CD4-positive, alpha-beta T cell treated with Interleukin-1 beta for 1 hour (primary cell): ENCODE data around the gene POFUT2.
"Not testable (repeated sequence)": the region's sequence is repeated elsewhere in the genome, so short reads cannot be mapped to it uniquely, and the experiment has no call there.

Experiments
- DNase-seq, 2 donors: peaks; one replicate each; pipeline ENCODE4 v3.0.0-alpha.2; 2020 to 2022

POFUT2 gene

DNA sequence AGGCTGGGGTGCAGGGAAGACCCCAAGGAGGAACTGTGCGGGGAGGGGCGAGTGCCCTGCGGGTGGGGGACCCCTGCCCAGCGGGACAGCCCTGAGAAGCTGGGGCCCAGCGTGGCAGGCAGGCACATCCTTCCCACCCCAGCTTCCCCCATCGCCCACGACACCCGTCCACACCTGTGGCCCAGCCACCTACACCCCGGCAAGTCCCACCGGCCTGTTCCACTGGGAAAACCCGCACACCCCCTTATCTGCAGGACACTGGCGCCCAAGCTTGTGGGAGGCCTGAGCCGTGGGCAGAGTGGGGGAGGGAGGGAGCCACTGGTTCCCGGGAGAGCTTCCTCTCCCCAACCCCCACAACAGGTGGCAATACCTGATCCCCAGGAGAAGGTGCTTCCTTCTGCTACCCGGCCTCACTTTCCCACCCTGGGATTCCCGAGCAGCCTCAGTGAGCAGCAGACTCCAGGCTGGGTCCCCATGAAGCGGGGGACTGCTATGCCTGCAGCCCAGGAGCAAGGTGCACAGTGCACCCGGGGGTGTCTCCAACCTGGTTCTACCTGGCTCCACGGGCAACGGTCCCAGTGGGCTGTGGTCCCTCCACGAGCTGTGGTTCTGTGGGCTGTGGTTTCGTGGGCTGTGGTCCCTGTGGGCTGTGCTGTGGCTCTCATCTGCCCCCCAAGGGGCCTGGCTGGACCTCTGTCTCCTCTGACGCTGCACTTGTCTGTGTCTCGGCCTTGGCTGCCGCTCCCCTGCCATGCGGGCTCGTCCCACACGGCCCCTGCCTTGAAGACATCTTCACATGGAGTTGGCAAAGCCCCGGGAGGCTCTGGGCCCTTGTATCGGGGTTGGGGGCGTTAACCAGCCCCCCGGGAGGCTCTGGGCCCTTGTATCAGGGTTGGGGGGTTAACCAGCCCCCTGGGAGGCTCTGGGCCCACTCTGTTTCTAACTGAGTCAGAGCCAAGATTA, 37.8 kb upstream of the POFUT2 start:
- no peak for DNase-seq

DNA sequence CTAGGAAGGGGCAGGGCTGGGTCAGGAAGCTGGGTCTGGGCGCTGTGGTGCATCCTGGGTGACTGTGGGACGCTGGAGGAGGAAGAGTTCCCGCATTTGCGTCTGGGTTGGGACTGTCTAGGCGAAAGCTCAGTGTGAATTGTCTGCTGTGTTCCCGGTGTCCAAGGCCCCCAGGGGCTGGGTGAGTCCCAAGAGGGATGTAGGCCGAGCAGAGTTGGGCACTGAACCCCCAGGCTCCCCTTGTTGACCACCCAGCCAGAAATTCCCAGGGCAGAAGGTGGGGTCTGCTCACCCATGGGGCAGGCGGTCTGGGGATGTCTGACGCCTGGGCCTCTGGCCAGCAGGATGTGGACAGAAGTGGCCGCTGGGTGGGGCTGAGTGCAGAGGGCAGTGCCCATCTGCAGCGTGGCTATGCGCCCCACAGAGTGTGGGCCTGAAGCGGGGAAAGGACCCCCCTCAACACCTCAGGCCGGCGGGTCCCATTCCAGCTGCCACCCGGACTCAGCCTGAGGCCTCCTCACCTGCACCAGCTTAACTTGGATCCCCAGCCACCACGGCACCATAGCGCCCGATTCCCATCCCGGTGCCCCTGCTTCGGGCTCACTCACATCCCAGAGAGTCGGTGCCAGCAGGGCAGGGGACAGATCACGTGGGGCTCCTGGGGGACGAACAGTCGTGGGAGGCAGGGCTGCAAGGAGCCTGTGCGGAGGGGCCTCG, 37.0 kb upstream of the POFUT2 start:
- no peak for DNase-seq

DNA sequence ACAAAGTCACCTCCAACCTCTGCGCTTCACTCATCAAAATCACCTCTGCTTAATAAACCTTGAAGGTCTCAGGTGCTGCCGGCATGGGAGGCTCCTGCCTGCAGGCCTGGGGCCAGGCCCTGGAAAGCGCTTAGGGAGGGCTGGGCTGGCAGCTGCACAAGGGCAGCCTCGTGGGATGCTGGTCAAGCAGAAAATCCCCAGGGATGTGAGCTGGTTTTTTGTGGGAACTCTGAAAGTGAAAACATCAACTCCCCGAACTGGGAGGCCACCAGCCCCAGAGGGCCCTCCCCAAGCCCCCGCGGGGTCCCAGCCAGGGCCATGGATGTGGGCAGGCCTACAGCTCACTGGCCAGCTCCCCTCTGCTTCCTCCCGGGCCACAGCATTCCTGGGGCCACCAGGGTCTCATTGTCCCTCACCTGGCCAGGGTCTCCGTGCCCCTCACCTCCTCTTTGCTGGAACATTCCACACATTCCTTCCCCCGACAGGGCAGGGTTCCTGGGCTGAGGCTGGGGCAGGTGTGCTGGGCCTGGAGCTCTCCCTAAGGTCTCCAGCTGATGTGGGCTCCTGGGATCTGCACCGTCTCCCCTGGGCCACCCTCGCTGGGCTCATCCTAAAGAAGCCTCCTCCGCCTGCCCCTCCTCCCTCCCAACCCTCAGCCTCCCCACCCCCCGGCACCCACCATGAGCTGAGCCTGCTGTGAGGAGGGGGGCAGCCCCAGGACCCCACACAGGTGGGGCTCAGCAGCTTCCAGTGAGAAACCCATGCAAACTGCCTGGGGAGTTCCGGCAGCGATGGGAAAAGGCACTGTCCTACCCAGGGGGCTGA, 36.0 kb upstream of the POFUT2 start:
- no peak for DNase-seq

DNA sequence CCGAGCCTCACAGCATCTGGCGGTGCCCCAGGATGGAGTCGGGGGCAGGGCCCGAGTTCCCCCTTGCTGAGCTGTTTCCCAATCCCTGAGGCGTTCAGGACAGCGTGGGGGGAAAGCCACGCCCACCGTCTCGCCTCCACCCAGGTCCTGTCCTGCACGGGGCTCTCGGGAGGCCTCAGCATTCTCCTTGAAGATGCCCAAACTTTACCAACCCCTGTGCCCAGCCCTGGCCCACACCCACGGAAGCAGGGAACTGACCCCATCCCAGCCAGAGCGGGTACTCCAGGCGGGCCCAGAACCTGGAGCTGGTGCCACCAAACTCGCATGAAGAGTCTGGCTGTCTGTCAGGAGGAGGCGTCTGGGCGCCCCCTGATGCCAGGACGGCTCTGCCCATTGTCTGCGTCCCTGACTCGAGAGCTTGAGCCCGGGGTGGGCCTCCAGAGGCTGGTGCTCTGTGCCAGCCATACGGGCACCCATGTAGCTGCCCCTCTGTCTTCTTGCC, 35.3 kb upstream of the POFUT2 start:
- DNase-seq: no peak

DNA sequence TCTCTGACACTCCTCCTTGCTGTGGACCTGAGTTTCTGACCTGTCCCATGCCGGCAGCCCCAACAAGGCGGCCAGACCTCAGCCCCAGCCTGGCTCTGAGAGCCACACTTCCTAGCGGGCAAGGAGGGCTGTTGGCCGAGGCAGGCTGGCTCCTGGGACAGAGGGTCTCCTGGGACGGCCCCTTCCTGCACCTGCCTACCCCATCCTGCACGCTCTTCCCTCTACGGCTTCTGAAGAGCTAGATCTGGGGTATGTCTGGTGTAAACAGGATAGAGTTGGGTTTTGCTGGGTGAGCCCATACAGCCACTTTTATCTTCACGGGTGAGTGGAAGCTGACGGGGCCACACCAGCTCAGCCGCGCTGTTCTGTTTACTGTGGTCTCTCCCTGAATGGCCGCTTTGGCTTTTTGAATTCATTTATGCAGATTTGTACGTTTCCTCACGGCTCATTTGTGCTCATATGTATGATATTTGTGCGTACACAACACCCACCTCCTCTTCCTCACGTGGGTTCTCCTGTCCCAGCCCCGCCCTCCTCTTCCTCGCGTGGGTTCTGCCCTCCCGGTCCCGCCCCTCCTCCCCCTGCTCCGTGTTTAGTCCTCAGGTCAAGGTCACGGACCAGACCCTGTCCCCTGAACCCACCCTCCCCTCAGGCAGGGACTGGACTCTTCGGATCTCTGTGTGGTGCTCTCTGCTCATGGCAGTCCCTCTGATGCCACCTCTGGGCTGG, 34.7 kb upstream of the POFUT2 start:
- DNase-seq: peak in 1 of 2 donors; percentile 8

DNA sequence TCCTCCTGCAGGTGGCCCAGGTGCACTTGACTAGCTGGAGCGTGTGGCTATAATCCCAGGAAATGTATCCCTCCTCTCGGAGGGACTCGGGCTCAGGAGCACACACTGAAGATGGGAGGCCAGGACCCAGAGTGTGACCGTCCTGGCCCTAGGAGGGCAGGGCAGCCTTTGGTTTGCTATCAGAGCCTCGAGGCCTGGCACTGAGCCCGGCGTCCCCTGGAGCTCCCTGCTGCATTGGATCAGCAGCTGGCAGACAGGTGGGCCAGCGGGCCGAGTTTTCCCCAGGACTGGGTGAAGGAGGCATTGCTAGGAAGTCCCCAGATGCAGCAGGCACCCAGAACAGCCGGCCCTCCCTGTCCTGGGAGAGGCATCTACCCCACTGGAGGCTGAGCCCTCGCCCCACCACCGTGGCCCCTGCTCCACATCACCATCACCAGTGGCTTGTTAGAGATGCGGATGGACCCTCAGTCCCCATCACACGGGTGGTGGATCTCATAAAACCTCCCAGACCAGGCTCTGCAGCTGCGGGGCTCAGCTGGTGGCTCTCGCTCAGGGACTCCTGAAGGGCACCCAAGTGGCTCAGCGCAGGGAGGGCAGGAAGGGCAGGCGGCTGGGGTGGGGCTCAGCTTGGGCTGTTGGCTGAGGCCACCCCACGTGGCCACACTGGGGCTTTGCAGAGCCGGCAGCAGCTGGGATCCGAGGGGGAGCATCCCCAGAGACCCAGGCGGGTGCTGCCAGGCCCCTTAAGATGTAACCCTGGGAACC, 32.7 kb upstream of the POFUT2 start:
- no peak for DNase-seq

DNA sequence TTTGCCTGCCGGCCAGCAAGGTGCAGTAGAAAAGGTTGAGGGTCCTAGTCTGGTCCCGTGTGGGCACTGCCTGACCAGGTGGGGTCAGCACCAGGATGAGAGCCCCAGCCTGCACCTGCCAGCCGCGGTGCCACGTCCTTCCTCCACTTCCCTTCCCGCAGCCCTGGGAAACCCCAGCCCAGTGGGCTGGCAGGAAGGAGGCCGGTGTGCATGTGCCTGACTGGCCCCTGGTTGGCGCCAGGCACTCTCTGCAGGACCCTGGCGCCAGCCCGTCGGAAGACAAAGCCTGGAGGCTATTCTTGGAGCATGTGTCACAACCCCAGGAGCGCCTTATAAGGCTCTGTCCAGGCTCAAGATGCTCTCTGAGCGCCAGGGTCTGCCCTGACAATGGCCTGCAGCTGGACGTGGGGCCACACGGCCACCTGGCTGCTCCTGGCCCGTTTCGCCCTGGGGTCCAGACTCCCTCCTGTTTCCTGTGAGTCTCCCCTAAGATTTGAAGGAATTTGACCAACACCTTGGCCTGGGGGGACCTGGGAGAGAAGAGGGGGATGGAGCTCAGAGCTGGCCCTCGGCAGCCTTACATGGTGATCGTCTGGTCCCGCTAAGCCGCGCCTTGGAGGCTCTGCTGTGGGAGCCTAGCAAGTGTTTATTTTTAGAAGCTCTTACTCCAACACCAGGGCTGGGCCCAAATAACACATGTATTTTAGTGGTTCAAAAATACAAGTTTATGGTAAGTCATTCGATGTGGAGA, 31.9 kb upstream of the POFUT2 start:
- no peak for DNase-seq

DNA sequence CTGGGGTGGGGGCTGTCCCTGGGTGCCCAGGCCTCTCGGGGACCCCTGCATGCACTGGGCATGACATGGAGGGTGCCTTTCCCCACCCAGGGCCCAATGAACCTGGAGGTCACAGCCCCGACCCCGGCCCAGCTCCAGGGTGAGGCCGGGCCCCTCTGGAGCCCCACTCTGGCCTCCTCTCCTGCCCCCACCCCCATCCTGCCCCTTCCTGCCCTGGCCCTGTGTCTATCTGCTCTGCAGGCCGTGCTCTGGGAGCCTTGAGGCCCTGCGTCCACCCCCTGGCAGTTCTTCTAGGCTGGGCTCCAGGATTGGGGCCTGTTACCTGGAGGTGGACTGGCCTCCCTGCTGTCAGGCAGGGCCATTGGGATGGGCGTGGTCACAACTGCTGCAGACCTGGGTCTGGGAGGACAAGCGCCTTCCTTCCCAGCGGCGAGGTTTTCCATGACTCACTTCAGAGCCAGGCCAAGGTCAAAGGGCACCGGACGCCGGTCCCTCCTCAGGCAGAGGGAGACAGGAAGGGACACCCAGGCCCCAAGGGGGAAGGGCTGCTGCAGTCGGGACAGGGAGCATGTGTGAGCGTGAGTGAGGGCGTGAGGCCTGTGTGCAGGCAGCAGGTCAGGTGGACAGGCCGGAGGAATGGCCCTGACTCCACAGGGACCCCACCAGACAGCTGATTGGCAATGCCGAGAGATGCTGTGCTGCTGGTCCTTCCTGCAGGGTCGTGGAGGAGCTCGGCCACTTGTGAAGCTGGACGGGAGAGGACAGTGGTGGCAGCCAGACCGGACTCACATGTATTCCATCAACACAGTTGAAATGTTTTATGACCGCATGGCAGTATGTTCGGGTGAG, 31.1 kb upstream of the POFUT2 start:
- no peak for DNase-seq

DNA sequence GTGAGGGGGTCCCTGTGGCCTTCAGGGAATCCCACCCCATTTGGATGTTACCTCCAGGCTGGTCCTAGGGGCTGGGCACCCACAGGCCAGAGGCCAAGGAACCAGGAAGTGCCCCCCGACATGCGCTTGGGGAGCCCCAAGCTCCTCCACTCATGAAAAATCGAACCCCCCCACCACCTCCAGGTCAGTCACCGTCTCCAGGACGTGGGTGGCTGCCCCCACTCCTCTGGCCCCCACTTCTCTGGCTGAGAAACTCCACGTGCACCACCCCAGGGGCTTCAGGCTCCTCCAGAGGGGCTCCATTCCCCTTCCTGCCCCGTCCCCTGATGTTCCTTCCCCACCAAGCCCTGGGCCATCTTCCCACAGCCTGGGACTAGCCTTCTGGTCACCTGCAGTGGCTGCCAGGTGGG, 30.5 kb upstream of the POFUT2 start:
- DNase-seq: no peak

DNA sequence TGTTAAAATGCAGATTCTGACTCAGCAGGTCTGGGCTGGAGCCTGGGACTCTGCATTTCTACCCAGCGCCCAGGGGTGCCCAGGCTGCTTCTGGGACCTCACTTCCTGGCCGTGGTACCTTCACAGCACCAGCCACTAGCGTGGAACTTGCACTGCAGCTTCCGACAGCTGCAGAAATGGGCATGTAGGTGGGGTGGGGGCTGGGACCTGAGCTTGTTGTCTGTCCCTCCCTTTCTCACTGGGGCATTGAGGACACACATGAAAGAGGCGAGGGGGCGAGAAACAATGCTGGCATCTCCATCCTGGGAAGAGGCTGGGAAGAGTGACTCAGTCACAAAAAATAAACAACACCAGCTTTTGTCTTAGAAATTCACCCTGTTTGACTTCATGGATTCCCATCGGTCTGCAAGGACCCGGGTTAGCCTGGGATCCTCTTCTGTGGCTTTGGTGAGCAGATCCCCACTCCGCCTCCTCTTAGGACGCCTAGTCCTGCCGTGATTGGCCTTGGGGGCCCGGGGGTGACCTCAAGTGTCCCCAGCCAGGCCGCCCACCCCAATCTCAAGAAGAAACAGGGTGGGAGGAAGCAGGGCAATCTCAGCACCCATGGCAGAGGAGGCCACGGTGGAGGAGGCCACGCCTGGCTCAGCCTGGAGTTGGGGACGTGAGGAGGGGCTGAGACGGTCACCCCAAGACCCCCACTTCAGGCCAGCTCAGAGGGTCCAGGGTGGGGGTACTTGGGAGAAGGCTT, 29.9 kb upstream of the POFUT2 start:
- no peak for DNase-seq

DNA sequence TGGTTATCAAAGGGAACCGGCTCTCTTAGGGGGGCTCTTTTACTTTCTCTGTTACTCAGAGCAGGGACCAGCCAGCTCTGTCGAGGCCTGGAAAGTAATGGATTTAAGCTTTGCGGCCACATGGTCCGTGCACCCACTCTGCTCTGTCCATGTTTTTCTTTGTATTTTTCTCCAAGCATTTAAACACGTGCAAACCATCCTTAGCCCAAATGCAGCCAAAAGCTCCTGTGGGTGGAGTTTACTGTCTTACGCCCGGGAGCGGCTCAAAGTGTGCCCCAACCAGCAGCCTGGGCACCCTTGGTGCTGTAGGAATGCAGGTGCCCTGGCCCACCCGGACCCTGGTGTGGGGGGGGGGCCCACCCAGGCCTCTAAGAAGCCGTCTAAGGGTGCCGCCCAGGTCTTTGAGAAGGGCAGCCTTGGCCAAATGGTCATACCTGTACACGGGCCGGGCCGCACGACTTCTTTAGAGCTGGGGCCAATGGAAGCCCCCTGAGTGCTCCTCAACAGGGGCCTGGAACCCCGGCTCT, 29.2 kb upstream of the POFUT2 start:
- no peak for DNase-seq

DNA sequence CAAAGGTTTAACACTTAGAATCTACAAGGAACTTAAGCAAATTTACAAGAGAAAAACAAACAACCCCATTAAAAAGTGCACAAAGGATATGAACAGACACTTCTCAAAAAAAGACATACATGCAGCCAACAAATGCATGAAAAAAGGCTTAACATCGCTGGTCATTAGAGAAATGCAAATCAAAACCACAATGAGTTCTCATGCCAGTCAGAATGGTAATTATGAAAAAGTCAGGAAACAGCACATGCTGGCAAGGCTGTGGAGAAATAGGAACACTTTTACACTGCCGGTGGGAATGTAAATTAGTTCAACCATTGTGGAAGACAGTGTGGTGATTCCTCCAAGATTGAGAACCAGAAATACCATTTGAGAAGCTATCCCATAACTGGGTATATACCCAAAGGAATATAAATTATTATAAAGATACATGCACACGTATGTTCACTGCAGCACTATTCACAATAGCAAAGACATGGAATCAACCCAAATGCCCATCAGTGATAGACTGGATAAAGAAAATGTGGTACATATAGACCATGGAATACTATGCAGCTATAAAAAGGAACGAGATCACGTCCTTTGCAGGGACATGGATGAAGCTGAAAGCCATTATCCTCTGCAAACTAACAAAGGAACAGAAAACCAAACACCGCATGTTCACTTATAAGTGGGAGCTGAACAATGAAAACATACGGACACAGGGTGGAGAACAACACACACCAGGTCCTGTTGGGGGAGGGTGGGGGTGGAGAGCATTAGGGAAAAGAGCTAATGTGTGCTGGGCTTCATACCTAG, 28.2 kb upstream of the POFUT2 start:
- not testable (repeated sequence) for DNase-seq

DNA sequence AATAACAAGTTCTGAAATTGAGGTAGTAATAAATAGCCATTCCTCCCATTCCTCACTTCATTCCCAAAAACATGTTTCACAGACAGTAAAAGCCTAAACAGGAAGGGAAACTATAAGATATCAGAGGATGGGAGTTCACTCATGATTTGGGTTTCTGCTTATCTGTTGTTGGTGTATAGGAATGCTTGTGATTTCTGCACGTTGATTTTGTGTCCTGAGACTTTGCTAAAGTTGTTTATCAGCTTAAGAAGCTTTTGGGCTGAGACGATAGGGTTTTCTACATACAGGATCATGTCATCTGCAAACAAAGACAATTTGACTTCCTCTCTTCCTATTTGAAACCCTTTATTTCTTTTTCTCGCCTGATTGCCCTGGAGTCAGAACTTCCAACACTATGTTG, 26.0 kb upstream of the POFUT2 start:
- no peak for DNase-seq

DNA sequence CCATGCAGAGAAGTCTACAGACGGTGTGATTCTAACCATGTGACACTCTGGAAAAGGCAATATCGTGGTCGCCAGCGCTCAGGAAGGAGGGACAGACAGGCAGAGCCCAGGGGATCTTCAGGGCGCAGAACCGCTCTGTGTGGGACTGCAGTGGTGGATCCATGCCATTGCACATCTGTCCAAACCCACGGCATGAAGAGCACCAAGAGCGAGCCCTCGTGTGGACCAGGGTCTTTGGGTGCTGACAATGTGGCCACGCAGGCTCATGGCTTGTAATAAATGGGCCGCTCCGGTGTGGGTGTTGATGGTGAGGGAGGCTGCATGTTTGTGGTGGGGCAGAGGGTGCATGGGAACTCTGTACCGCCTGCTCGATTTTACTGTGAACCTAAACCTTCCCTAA, 25.3 kb upstream of the POFUT2 start:
- no peak for DNase-seq

DNA sequence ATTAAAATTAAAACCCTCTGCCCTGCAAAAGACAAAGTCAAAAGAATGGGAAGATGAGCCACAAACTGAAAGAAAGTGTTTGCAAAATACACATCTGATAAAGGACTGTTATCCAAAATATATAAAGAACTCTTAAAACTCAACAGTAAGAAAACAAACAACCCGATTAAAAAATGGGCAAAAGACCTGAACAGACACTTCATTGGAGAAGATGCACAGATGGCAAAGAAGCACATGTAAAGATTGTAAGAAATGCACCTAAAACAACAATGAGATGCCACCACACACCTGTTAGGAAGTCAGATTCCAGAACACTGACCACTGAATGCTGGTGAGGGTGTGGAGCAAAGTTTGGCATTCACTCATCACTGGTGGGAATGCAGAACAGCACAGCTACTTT, 24.6 kb upstream of the POFUT2 start:
- DNase-seq: no peak

DNA sequence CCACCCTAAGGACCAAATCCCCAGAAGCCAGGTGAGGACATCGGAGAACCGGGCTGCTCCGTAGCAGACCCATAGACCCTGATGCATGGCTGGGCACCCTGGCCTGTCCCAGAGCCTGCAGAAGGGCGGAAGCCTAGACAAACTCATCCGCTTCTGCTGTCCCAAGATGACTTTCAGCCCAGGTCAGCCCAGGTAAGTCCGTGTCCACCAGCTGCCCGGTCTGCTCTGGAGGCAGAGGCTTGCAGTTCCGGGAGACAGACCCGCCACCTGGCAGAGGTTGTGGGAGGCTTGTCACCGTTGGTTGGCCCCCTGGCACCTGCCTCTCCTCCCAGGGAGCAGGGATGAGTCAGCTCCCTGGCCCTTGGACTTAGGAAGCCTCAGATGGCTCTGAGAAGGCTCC, 22.8 kb upstream of the POFUT2 start:
- DNase-seq: no peak

DNA sequence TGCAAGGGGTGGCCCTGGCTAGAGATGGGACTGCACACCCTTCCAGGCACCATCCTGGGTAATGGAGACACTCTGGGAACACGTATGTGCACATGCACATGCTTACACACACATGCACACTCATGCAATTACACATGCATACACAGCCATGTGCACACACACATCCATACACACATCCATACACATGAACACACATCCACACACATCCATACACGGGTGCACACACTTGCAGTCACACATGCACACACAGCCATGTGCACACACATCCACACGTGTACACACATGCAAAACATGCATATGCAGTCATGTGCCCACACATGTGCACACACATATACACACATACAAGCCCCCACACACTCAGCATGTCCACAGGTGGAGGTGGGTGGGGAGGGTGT, 22.3 kb upstream of the POFUT2 start:
- no peak for DNase-seq
